GM23338 (cell line): Measurements from ENCODE around the gene GRID2. TPM values are rescaled to one million over a fixed set of nuclear protein-coding genes. Genes with fewer than 3 reads are reported as not detected.

ENCODE experiments used
- ATAC-seq: fragments of 200-7000 bp; cut with Tn5 transposase; 3 replicates; pipeline ENCODE4 v1.9.1; 2020
- DNase-seq: peaks from one replicate; pipeline ENCODE4 v3.0.0-alpha.2; 2015; ENCODE audit warnings: low spot score
- H2AFZ ChIP-seq: fragments of 200-600 bp; sonication (generic); 2 replicates; pipeline ENCODE4 v1.8.0; 2016; ENCODE audit warnings: antibody characterized with exemption, mild to moderate bottlenecking, moderate library complexity
- H3F3A ChIP-seq: fragments of 200-600 bp; sonication (generic); replicated peaks from 2 replicates; pipeline ENCODE4 v1.8.0; 2017; ENCODE audit warnings: antibody characterized with exemption, mixed run types, low read depth
- H3K27ac ChIP-seq: fragments of 200-600 bp; sonication (generic); 2 replicates; pipeline ENCODE4 v1.6.1; 2016; ENCODE audit warnings: low read depth
- H3K27me3 ChIP-seq: fragments of 200-600 bp; sonication (generic); 2 replicates; pipeline ENCODE4 v1.8.0; 2016; ENCODE audit warnings: mild to moderate bottlenecking, mixed run types, moderate library complexity; ENCODE audit not compliant: insufficient read depth
- H3K36me3 ChIP-seq: fragments of 200-600 bp; sonication (generic); 2 replicates; pipeline ENCODE4 v1.8.0; 2016; ENCODE audit warnings: mild to moderate bottlenecking; ENCODE audit not compliant: insufficient read depth
- H3K4me1 ChIP-seq: fragments of 200-600 bp; sonication (generic); 2 replicates; pipeline ENCODE4 v1.8.0; 2016; ENCODE audit warnings: mild to moderate bottlenecking, moderate library complexity; ENCODE audit not compliant: insufficient read depth
- H3K4me2 ChIP-seq: fragments of 200-600 bp; sonication (generic); 2 replicates; pipeline ENCODE4 v1.7.1; 2017; ENCODE audit warnings: mixed run types
- H3K4me3 ChIP-seq: fragments of 200-600 bp; sonication (generic); 2 replicates; pipeline ENCODE4 v1.6.1; 2016; ENCODE audit warnings: mixed run types
- H3K79me2 ChIP-seq: fragments of 200-600 bp; sonication (generic); replicated peaks from 2 replicates; pipeline ENCODE4 v1.8.0; 2017; ENCODE audit warnings: mild to moderate bottlenecking; ENCODE audit not compliant: insufficient read depth
- H3K9me2 ChIP-seq: fragments of 200-600 bp; sonication (generic); 2 replicates; pipeline ENCODE4 v1.8.0; 2017; ENCODE audit not compliant: insufficient read depth
- H4K20me1 ChIP-seq: fragments of 200-600 bp; sonication (generic); replicated peaks from 2 replicates; pipeline ENCODE4 v1.8.0; 2017; ENCODE audit warnings: mild to moderate bottlenecking; ENCODE audit not compliant: insufficient read depth
- H3K27ac Mint-ChIP-seq: 2 replicates; pipeline ENCODE4 v1.8.0; 2020; ENCODE audit warnings: inconsistent platforms, mild to moderate bottlenecking, moderate library complexity, mixed read lengths
- H3K27me3 Mint-ChIP-seq: 3 replicates; pipeline ENCODE4 v1.8.0; 2022; ENCODE audit warnings: low read depth, mild to moderate bottlenecking, moderate library complexity, mixed read lengths, inconsistent platforms; ENCODE audit not compliant: insufficient read depth, poor library complexity
- H3K36me3 Mint-ChIP-seq: 3 replicates; pipeline ENCODE4 v1.8.0; 2021; ENCODE audit warnings: low read depth, mild to moderate bottlenecking, inconsistent platforms, moderate library complexity, mixed read lengths
- H3K4me1 Mint-ChIP-seq: 3 replicates; pipeline ENCODE4 v1.8.0; 2020; ENCODE audit warnings: mild to moderate bottlenecking, inconsistent platforms, mixed read lengths
- H3K4me3 Mint-ChIP-seq: 3 replicates; pipeline ENCODE4 v1.8.0; 2021; ENCODE audit warnings: moderate library complexity, mild to moderate bottlenecking, inconsistent platforms, mixed read lengths
- H3K9me3 Mint-ChIP-seq: 3 replicates; pipeline ENCODE4 v1.8.0; 2020; ENCODE audit warnings: moderate library complexity, mild to moderate bottlenecking, inconsistent platforms, mixed read lengths
- CREB1 ChIP-seq: fragments of 250-450 bp; sonication (Bioruptor Pico); IDR thresholded peaks from 2 replicates; pipeline ENCODE4 v1.5.0; 2020; ENCODE audit warnings: low read depth, mild to moderate bottlenecking, moderate library complexity
- EZH2 ChIP-seq: fragments of 200-600 bp; sonication (generic); IDR thresholded peaks from one replicate; pipeline ENCODE4 v1.8.0; 2017; ENCODE audit warnings: antibody characterized with exemption, mild to moderate bottlenecking, low read depth; ENCODE audit not compliant: unreplicated experiment
- JUNB ChIP-seq: IDR thresholded peaks from one replicate; pipeline ENCODE4 v1.6.1; 2016; ENCODE audit warnings: antibody characterized with exemption; ENCODE audit not compliant: unreplicated experiment
- NANOG ChIP-seq: IDR thresholded peaks from 2 replicates; pipeline ENCODE4 v1.6.1; 2016; ENCODE audit warnings: antibody characterized with exemption, borderline replicate concordance
- POLR2AphosphoS5 ChIP-seq: IDR thresholded peaks from 2 replicates; pipeline ENCODE4 v1.6.1; 2016; ENCODE audit warnings: antibody characterized with exemption, low read depth
- REST ChIP-seq: IDR thresholded peaks from one replicate; pipeline ENCODE4 v1.6.1; 2018; ENCODE audit warnings: antibody characterized with exemption; ENCODE audit not compliant: unreplicated experiment
- STAT1 ChIP-seq: IDR thresholded peaks from one replicate; pipeline ENCODE4 v1.6.1; 2016; ENCODE audit warnings: antibody characterized with exemption; ENCODE audit not compliant: unreplicated experiment
- ZNF114 ChIP-seq: fragments of 250-450 bp; sonication (Bioruptor Pico); IDR thresholded peaks from 2 replicates; pipeline ENCODE4 v1.5.0; 2020; ENCODE audit warnings: mild to moderate bottlenecking, moderate library complexity
- ZNF331 ChIP-seq: fragments of 250-450 bp; sonication (Bioruptor Pico); IDR thresholded peaks from 2 replicates; pipeline ENCODE4 v1.5.0; 2020; ENCODE audit warnings: low read depth, mild to moderate bottlenecking, moderate library complexity
- ZNF462 ChIP-seq: fragments of 250-450 bp; sonication (Bioruptor Pico); IDR thresholded peaks from 2 replicates; pipeline ENCODE4 v1.5.0; 2020; ENCODE audit warnings: mild to moderate bottlenecking, moderate library complexity
- polyA plus RNA-seq: library from polyadenylated mRNA; unstranded; fragments of >200 nt; fragmentation: Nextera tagmentation; extraction: Ambion mirVana; gene quantifications from 2 replicates; pipeline ENCODE4 v1.2.1, GENCODE V29; 2016
- total RNA-seq: library from RNA; depleted of rRNA; stranded (reverse); fragments of >200 nt; shearing (Covaris generic); gene quantifications from 2 replicates; pipeline ENCODE4 v1.2.3, GENCODE V29; 2014
- TF ChIP-seq, protein P1 (sequence below), 2 experiments: fragments of 200-600 bp in 1 of 2; sonication (generic) in 1 of 2; conservative IDR thresholded peaks; 2 replicates each; pipeline versions ENCODE4 v1.5.1 to v1.6.1; 2016 to 2017; ENCODE audit warnings: antibody characterized with exemption in 2 of 2, low read depth in 2 of 2, mild to moderate bottlenecking in 2 of 2, moderate library complexity in 1 of 2

Gene GRID2
- total and polyA plus RNA-seq, 2 experiments from 2014 or later, result 19.9 to 65.4 TPM

- peaks cover 22% of the 10 kb centered on the region for H3K79me2 ChIP-seq
- H3K36me3 Mint-ChIP-seq, result no peaks in the 10 kb centered on the region
- H3K9me2 ChIP-seq, result no peaks in the 10 kb centered on the region
- ATAC-seq (no peak), DNase-seq (no peak)
- no peak overlapping the region for H3K4me2 ChIP-seq
- no peaks in the 10 kb centered on the region for H3K36me3 ChIP-seq
- H3K27ac ChIP-seq, result no peak overlapping the region
- no peak overlapping the region for H3K4me3 ChIP-seq
- no peaks in the 10 kb centered on the region for H3K9me3 Mint-ChIP-seq
- H3K4me1 ChIP-seq, result peaks cover 8% of the 10 kb centered on the region; the same call in 1 of the 2 replicates
- no peaks in the 10 kb centered on the region for H3K27me3 ChIP-seq
- peak overlapping the region; percentile 83; the same call in 1 of the 2 replicates for H3K27ac Mint-ChIP-seq
- H3K27me3 Mint-ChIP-seq, result no peaks in the 10 kb centered on the region
- H4K20me1 ChIP-seq, result 0 out of 2 replicates have a peak, but pooled peaks cover 4% of the 10 kb centered on the region
- no peak overlapping the region for H2AFZ ChIP-seq
- peaks cover 3% of the 10 kb centered on the region; the same call in 2 of the 3 replicates for H3K4me1 Mint-ChIP-seq
- TF ChIP-seq POLR2AphosphoS5, result no peak
- no peaks in the 10 kb centered on the region for H3F3A ChIP-seq
- no peak overlapping the region for H3K4me3 Mint-ChIP-seq
Measured at GRCh38 chr4:92658318-92658717, 354.6 kb downstream of the GRID2 start.

DNA sequence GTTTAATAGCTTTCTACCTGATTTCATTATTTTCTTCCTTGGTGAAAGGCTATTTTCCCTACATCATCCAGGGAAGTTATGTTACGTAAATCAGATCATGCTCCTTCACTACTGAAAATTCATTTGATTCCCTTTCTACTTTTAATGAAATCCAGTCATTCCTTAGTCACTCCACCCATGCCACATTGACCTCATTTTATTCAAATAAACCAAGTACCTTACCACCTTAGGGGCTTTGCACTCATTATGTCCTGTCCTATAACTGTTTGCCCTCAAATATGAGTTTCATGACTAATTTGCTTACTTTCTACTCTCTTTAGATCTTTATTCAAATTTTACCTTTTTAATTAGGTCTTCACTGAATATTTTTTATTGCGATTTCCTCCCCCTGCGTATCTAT, 374.0 kb downstream of the GRID2 start:
- Histone ChIP-seq H2AFZ (no peak overlapping the region), H3K36me3 (no peaks in the 10 kb centered on the region; the same call in 1 of the 2 replicates), H3K27me3 (no peaks in the 10 kb centered on the region), H3K27ac (no peak overlapping the region), H3K4me2 (no peak overlapping the region), H3K9me2 (no peaks in the 10 kb centered on the region), H3K4me3 (no peak overlapping the region), H4K20me1 (no peaks in the 10 kb centered on the region), H3F3A (no peaks in the 10 kb centered on the region), H3K4me1 (peaks cover 11% of the 10 kb centered on the region; the same call in 1 of the 2 replicates), H3K79me2 (no peaks in the 10 kb centered on the region; the same call in 1 of the 2 replicates)
- Mint-ChIP-seq H3K4me1 (peaks cover 13% of the 10 kb centered on the region), H3K27ac (no peak overlapping the region), H3K4me3 (no peak overlapping the region), H3K36me3 (peaks cover 5% of the 10 kb centered on the region; the same call in 2 of the 3 replicates), H3K9me3 (no peaks in the 10 kb centered on the region), H3K27me3 (peaks cover 6% of the 10 kb centered on the region)
- DNase-seq (no peak), ATAC-seq (no peak)
- TF ChIP-seq ZNF462 (CRISPR knock-in tag) (no peak), EZH2 (no peak), ZNF331 (CRISPR knock-in tag) (no peak), CREB1 (no peak), JUNB (no peak), NANOG (no peak), STAT1 (no peak), ZNF114 (no peak), POLR2AphosphoS5 (no peak), REST (no peak)
- TF ChIP-seq, protein P1, sequence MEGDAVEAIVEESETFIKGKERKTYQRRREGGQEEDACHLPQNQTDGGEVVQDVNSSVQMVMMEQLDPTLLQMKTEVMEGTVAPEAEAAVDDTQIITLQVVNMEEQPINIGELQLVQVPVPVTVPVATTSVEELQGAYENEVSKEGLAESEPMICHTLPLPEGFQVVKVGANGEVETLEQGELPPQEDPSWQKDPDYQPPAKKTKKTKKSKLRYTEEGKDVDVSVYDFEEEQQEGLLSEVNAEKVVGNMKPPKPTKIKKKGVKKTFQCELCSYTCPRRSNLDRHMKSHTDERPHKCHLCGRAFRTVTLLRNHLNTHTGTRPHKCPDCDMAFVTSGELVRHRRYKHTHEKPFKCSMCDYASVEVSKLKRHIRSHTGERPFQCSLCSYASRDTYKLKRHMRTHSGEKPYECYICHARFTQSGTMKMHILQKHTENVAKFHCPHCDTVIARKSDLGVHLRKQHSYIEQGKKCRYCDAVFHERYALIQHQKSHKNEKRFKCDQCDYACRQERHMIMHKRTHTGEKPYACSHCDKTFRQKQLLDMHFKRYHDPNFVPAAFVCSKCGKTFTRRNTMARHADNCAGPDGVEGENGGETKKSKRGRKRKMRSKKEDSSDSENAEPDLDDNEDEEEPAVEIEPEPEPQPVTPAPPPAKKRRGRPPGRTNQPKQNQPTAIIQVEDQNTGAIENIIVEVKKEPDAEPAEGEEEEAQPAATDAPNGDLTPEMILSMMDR (conservative IDR thresholded peaks at IDR 0.05; ENCODE audit: low read depth in 2 of 2), result no peak
